OCI-M1 (cell line): ENCODE results near the gene TNNI2.

Source experiments
- DNase-seq: peaks from one replicate; lab custom pipeline; 2025; lab: John Stamatoyannopoulos, UW

The TNNI2 gene

GRCh38 chr11:1834779-1835670 is 3.8 kb upstream of the TNNI2 start, which contains the start of gene SYT8:
TSS of gene SYT8 (plus strand) at chr11:1834990. CDS start at chr11:1835106, 116 bp downstream.
- no peak for DNase-seq

GRCh38 chr11:1835671-1836010 is 3.1 kb upstream of the TNNI2 start:
- DNase-seq: no peak

- DNase-seq: no peak
Measured at GRCh38 chr11:1836011-1836945, 2.5 kb upstream of the TNNI2 start.

- DNase-seq: peak; percentile 45
Measured at GRCh38 chr11:1837171-1838076, 1.4 kb upstream of the TNNI2 start.

- DNase-seq: no peak
Measured at GRCh38 chr11:1838077-1838425, 730 bp upstream of the TNNI2 start.

- no peak for DNase-seq
Measured at GRCh38 chr11:1839204-1839923, 583 bp downstream of the TNNI2 start.

- peak; percentile 28 for DNase-seq
Measured at GRCh38 chr11:1839924-1840779, 1.4 kb downstream of the TNNI2 start.

GRCh38 chr11:1840780-1841480 is 2.1 kb downstream of the TNNI2 start:
- DNase-seq: no peak

- DNase-seq: no peak
Measured at GRCh38 chr11:1841511-1842148, 2.8 kb downstream of the TNNI2 start.

GRCh38 chr11:1842149-1843097 is 3.6 kb downstream of the TNNI2 start:
- DNase-seq: peak; percentile 3

GRCh38 chr11:1843098-1843473 is 4.3 kb downstream of the TNNI2 start:
- DNase-seq: no peak

- DNase-seq: no peak
Measured at GRCh38 chr11:1843796-1844195, 5.0 kb downstream of the TNNI2 start.

- peak; percentile 68 for DNase-seq
Measured at GRCh38 chr11:1844221-1845094, 5.7 kb downstream of the TNNI2 start.

GRCh38 chr11:1845095-1845429 is 6.3 kb downstream of the TNNI2 start:
- DNase-seq: no peak

GRCh38 chr11:1845561-1846452 is 7.0 kb downstream of the TNNI2 start:
- no peak for DNase-seq

GRCh38 chr11:1846453-1846932 is 7.7 kb downstream of the TNNI2 start:
- no peak for DNase-seq
